NCI-H187 (cell line): Measurements from ENCODE around the gene FAM149B1.

Source experiments
- DNase-seq, 2 experiments: peaks; one replicate each; lab custom pipeline; 2025; lab: John Stamatoyannopoulos, UW

Gene FAM149B1

DNA sequence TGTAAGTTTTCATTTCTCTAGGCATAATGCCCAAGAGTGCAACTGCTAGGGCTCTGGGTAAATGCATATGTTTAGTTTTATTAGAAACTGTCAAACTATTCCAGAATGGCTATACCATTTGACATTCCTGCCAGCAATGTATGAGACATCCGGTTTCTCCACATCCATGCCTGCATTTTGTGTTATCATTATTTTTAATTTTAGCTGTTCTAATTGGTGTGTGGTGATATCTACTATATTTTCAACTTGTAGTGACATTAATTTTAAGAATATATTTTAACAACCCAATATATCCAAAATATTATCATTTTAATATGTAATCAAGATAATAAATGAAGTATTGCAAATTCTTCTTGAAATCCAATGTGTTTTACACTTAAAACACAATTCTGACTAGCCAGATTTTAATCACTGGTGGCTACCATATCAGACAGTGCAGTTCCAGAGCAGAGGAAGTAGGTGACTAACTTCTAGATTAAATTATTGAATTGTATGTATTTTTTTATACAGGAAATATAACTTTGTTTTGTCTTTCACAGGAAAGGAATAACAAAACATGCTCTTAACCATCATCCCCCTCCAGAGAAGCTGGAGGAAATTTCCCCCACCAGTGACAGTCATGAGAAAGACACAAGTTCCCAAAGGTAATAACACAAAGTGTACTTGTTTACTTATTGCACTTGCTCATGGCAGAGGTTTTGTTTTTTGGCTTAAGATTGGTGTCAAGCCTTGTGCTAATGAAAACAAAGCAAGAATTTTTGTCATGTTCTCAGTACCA, 6.4 kb downstream of the FAM149B1 start:
- no peak for DNase-seq

DNA sequence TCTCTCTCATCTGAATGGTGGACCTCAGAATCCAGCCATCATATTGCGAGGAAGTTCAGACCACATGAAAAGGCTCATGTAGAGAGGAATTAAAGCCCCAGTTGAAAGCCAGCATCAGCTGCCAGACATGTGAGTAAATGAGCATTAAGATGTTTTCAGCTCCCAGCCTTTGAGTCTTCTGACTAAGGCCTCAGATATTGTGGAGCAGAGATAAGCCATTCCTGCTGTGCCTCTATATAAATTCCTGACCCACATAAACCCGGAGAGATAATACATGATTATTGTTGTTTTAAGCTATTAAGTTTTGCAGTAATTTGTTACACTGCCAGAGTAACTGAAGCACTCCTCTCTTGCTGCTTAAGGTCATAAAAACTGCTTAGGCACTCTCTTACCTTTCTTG, 14.6 kb downstream of the FAM149B1 start:
- DNase-seq, result no peak

DNA sequence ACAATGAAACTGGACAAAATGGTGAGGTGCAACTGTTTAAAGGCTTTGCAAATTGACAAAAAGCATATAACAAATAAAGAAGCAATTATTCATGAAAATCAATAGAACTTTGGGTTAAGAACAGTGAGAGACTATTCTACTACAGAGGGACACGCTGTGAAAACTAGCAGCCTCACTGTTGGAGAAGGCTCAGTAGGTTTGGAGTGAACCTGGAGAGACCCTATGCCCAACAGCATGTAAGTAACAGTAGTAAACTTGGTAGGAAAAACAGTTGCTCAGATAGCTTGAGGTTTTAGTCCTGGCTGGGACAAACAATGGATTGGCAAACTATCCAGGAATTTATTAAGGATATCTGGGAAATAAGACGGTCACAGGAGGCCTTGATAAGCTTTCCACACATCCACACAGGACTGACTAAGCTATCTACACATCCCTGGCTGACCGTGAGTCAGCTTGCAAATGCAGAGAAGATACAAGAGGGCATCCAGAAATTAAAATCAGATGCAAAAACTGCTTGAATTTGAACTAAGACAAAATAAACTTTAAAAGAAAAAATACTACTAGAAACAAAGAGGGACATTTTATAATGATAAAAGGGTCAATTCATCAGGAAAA, 15.9 kb downstream of the FAM149B1 start:
- DNase-seq, result no peak

DNA sequence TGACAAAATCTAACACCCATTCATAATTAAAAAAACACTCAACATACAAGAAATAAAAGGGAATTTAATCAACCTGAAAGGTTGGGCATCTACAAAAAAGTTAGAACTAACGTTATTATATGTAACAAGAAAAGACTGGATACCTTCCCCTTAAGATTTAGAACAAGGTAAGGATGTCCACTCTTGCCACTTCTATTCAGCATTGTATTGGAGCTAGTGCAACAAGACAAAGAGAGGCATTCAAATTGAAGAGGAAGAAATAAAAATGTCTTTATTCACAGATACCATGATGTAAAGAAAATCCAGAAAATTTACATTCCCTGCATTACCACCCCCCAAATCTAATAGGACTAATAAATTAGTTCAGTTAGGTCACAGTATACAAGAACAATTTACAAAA, 18.3 kb downstream of the FAM149B1 start:
- no peak for DNase-seq

DNA sequence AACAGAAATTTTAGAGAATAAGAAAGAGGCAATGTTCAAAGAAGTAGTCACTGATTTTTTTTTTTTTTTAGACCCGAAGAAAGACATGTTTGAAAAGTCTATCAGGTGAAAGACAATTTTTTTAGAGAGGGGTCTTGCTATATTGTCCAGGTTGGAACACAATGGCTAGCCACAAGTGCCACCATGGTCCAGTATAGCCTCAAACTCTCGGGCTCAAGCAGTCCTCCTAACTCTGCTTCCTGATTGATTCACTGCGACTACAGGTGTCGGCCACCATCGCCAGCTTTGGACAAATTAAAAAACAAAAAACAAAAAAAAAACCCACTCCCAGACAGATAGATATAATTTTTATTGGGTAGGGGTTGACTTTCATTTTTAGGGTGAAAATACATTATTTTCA, 22.3 kb downstream of the FAM149B1 start:
- DNase-seq, result no peak

DNA sequence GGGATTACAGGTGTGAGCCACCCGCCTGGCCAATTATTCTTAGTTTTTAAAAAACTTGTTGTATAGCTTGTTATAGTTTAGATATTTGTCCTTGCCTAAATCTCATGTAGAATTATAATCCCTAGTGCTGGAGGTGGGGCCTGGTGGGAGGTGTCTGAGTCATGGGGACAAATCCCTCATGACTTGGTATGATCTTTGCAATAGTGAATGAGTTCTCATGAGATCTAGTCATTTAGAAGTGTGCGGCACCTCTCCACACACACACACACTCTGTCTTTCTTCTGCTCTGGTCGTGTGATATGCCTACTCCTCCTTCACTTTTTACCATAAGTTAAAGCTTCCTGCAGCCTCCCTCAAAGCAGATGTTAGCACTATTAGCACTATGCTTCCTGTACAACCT, 37.2 kb downstream of the FAM149B1 start:
- no peak for DNase-seq

DNA sequence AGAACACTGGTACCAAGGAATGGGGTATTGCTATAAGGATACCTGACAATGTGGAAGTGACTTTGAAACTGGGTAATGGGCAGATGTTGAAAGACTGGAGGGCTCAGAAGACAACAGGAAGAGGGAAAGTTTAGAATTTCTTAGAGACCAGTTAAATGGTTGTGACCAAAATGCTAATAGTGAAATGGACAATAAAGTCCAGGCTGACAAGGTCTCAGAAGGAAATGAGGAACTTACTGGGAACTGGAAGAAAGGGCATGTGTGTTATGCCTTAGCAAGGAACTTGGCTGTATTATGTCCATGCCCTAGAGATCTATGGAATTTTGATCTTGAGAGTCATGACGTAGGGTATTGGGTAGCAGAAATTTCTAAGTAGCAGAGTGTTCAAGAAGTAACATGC, 38.0 kb downstream of the FAM149B1 start:
- no peak for DNase-seq

DNA sequence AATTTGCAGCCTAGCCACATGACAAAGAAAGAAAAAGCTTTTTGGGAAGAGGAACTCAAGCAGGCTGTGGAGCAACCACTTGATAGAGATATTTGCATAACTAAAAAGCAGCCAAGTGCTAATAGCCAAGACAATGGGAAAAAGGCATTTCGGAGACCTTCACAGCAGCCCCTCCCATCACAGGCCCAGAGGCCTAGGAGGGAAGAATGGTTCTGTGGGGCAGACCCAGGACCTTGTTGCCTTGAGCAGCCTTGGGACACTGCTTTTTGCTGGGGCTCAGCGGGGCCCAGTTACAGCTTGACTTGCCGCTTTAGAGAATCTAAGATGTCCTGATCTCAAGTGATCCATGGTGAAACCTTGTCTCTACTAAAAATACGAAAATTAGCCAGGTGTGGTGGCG, 38.5 kb downstream of the FAM149B1 start:
- no peak for DNase-seq

DNA sequence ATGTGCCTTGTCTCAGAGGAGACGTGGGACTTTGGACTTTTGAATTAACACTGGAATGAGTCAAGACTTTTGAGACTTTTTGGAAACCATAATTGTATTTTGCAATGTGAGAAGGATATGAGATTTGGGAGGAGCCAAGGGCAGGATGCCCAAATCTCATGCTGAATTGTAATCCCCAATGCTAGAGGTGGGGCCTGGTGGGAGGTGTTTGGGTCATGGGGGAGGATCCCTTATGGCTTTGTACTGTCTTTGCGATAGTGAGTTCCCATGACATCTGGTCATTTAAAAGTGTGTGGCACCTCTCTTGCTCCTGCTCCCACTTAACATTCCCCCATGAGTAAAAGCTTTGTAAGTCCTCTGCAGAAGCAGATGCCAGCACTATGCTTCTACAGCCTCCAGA, 40.0 kb downstream of the FAM149B1 start:
- DNase-seq, result no peak

DNA sequence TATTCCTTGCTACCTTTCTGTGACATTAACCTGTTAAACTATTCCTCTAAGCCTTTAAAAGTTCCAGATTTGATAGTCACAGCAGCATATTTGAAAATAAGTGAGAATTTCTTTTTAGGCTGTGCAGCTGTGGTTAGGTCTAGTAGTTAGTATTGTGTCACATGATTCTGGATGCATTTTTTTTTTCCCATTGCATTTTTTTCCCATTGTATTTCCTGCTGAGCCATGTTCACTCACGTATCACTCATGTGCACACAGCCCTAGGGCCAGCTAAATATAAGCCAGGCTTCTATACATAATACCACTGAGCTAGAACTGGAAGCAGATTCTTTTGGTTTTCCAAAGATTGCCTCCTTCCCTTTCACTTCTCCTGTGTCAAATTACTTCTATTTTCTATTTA, 41.8 kb downstream of the FAM149B1 start:
- no peak for DNase-seq

DNA sequence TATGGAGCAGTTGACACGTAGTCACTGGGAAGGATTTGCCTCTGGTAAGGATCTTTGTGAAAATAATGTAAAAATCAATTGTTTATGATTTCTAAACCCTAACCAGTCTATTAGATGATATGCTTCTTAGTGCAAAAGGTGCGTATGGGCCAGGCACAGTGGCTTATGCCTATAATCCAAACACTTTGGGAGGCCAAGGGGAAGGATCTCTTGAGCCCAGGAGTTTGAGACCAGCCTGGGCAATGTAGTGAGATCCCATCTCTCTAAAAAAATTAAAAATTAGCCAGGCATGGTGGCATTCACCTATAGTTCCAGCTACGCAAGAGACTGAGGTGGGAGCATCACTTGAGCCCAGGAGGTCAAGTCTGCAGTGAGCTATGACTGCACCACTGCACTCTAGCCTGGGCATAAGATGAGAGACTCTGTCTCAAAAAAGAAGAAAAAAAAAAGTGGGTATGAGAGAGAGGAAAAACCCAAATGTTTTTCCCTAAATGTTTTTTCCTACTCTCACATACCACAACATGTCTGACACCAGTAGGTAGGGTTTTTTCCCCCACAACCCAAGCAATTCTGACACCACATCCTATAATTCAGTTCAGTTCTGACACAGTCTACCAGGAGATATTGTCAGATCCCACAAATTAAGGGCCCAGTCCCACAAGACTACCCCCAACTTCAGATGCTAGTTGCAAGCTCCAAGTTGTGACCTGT, 42.6 kb downstream of the FAM149B1 start:
- DNase-seq, result no peak

DNA sequence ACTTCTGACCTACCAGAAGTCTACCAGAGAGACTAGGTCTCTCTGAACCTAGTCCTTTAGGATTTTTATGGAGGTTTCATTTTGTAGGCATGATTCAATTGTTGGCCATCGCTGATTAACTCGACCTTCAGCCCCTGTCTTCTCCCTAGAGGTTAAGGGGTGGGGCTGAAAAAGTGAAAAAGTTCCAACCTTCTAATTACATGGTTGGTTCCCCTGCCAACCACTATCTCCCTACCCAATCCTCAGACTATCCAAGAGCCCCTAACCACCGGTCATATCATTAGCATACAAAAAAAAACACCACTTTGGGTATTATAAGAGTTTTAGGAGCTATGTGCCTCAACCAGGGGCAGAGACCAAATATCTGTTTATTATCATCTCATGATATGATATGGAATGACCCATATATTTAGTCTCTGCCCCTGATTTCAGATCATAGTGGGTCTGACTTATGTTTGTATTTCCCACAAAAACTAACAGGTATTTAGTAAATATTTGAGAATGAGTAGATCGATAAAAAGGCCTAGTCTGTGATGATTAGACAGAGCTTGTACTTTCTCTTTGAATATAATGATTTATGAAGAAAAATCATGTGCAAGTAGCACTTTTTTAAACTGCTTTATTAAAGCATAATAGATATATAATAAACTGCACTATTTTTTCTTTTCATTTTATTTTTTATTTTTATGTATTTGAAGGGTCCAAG, 43.3 kb downstream of the FAM149B1 start:
- no peak for DNase-seq

DNA sequence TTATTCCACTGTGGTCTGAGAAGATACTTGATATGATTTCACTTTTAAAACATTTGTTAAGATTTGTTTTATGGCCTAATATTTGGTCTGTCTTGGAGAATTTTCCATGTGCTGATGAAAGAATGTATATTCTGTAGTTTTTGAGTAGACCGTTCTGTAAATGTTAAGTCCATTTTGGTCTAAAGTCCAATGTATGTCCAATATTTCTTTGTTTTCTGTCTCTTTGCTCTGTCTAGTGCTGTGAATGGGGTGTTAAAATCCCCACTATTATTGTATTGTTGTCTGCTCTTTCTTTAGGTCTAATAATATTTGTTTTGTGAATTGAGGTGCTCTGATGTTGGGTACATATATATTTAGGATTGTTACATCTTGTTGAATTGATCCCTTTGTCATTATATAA, 47.8 kb downstream of the FAM149B1 start:
- DNase-seq, result no peak

DNA sequence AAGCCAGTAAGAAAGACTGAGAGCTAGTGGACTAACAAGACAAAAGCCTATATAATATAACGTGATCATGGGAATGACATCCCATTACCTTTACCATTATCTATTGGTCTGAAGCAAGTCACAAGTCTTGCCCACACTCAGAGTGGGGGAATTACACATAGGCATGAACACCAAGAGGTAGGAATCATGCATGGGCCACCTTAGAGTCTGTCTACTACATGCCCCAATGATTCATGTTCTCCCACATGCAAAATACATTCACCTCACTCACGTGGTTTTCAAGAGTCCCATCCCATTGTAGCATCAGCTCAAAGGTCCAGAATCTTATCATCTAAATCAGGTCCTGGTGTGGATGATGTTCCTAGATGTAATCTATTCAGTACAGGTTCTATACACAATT, 49.7 kb downstream of the FAM149B1 start:
- DNase-seq, result no peak

DNA sequence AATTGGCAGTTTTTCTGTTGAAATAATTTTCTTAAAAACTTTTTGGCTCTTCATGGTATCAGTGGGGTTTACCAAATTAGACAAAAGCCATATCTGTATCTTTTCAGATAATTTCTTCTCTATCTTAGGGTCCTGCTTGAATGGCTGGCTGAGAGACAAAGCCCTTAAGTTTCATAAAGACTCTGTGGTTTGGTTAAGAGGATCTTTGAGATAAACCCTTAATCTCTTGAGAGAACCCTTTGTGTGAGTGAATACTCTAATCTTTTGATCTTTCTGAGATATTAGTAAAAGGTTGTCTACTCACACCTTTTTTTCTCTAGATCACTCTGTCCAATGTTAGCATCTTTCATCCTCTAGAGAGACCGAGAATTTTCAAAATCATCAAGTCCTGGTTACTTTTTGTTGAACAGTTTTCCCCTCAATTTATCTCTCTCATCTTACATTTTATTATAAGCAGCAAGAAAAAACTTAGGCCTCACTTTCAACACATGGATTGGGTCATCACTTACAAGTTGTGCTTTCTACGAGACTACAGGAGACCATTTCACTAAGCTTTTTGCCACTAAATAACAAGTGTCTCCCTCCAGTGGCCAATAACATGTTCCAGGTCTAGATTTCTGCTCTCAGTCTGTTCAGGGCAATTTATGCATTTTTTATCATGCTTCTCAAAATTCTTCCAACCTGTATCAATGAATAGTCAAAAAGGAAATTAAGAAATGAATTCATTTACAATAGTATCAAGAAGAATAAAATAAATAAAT, 50.7 kb downstream of the FAM149B1 start:
- DNase-seq, result no peak

DNA sequence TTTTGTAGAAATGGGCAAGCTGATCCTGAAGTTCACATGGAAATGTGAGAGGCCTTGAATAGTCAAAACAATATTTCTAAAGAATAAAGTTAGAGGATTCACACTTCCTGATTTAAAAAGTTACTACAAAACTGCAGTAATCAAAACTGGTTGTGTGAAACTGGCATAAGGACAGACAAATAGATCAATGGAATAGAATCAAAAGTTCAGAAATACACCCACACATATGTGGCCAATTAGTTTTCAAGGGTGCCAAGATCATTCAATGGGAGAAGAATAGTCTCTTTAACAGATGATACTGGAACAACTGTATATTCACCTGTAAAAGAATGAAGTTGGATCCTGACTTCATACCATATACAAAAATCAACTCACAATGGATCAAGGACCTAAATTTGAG, 51.5 kb downstream of the FAM149B1 start:
- no peak for DNase-seq

DNA sequence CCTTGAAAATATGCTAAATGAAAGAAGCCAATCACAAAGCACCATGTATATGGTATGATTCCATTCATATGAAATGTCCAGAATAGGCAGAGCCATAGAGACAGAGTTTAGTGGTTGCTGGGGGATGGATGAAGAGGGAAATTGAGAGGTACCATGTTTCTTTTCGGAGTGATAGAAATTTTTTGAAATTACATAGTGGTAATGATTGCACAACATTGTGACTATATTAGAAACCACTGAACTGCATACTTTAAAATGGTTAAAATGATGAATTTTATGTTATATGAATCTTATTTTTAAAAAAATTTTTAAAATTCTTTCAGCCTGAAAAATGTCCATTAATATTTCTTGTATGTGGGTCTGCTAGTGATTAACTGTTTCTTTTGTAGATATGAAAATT, 53.1 kb downstream of the FAM149B1 start:
- DNase-seq, result no peak

DNA sequence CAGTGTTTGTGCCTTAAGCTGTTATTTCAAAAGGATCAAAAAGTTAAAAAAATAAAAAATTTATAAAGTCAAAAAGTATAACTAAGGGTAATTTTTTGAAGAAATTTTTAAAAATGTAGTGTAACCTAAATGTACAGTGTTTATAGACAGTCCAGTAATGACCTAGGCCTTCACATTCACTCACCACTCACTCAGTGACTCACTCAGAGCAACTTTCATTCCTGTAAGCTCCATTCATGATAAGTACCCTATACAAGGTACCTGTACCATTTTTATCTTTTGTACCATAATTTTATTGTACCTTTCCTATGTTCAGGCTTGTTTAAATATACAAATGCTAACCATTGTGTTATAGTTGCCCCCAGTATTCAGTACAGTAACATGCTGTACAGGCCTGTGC, 57.6 kb downstream of the FAM149B1 start:
- no peak for DNase-seq

DNA sequence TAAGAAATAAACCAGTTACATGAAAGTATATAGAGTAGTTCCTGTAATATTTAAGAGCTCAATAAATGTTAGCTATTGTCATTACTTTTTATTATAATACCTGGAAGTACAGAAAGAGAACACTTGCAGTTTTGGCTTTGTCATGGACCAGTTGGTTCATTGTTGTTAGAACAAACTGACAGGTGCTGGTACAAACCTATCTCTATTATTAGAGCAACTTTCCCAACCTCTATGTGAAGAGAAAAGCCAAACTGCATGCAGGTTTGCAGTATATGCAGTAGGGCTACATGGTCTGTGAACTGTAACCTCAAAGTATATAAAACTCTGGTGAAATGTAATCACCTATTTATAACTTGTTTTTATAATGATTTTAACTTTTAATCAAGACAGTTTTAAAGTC, 58.7 kb downstream of the FAM149B1 start:
- DNase-seq, result no peak

DNA sequence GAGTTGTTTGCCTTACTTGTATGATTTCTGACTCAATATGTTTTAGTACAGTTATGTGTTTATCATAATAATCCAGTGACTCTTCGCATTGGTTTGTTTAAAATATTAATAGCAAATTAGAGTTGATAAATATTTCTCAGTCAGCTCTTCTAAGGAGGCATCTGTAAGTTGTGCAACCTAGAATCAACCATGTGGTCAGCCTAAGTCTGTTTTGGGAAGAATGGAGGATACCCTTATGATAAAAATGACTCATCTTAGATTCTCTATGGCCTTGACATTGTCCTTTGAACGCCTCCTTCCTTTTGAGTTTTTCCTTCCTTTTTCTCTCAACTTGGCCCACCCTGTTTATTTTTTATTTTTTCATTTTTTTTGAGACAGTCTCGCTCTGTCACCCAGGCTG, 60.3 kb downstream of the FAM149B1 start:
- DNase-seq, result no peak

DNA sequence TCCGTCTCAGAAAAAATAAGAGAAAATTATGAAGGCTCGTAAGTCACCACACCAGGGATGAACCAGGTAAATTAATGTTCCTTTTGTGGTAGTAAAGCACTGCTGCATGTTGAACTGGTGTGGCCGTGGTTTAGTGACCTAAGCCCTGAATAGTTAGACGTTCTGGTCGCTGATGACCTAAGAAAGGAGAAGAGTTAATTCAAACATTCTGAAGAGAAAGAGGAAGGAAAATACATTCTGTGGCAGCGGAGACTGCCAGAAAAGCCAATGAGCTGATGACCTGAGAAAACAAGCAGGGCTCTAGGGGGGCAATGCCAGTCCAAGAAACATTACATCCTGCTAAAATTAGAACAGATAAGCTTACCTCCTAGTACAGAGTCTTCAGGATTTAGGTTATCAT, 61.6 kb downstream of the FAM149B1 start:
- DNase-seq, result no peak

DNA sequence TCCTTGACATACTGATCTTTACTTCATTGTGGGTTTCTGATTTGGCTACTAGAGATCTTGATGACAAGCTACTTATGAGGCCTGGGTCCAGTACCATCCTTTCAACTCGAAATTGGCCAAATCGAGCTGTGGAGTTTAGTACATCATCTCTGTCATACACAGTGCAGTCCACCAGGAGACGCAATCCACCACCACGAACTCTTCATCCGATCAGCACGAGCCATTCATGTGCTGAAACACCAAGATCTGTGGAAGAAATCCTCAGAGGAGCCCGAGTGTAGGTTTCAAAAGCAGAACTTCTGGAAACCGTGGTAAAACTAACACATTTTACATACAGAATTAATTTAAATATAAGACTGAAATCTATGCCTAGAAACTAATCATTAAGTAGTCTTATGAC, 65.0 kb downstream of the FAM149B1 start:
- DNase-seq, result no peak
